ENCODE data around the gene KSR1.
"Not testable (repeated sequence)": the region's sequence is repeated elsewhere in the genome, so short reads cannot be mapped to it uniquely, and the experiment has no call there.

The KSR1 gene

DNA sequence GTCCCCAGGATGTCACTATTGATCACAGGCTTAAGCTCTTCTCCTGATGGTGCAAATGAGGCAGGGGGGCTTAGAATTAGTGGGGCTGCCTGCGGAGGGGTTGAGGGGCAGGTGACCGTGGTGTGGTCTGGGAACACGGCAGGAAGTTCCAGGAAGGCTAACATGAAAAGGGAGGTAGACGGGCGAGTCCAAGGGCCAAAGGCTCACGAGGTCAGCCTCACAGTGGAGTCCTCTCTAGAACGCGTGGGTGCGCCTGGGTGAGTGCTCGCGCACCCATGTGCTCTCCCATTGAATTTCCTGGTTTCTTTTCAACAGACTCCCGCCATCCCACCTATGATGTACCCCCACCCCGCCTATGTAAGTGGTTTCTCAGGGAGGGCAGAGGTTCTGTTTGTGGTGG, 190.0 kb downstream of the KSR1 start:
- no peak for DNase-seq

DNA sequence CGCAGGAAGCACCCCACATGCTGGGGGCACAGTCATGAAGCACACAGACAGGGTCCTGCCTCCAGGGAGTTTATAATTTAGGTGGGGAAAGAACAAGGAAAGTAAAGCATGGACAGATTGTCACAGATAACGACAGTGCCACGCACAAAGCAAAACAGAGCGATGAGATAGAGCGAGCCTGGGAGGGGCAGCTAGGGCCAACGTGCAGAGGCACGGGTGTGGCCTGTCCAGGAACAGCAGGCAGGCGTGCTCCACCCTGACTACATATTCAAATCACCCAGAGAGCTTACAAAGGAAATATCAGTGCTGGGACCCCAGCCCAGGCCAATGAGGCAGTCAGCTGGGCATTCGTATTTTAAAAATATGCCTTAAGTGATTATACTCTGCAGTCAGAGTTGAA, 191.5 kb downstream of the KSR1 start:
- no peak for DNase-seq

DNA sequence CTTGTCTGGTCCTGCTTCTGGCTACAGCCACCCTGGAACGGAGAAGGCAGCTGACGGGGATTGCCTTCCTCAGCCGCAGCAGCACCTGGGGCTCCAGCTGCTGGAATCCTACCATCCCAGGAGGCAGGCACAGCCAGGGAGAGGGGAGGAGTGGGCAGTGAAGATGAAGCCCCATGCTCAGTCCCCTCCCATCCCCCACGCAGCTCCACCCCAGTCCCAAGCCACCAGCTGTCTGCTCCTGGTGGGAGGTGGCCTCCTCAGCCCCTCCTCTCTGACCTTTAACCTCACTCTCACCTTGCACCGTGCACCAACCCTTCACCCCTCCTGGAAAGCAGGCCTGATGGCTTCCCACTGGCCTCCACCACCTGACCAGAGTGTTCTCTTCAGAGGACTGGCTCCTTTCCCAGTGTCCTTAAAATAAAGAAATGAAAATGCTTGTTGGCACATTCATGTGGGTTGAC, 192.9 kb downstream of the KSR1 start:
- not testable (repeated sequence) for DNase-seq

DNA sequence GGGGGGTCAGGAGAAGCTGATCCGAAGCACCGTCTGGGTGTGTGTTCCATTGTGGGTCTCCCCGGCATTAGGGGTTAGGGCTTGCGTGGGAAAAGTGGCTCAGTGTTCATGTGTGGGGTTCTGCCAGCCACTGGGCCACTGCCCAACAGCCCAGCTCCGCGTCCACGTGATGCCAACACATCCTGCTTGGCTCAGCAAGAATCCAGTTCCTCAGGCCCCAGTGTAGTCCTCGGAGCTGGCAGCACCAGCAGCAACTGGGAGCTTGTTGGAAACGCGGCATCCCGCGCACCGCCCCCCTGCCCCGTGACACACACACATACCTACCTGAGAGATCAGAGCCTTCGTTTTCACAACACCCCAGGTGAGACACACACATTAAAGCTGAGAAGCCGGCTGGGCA, 193.7 kb downstream of the KSR1 start:
- DNase-seq = no peak

DNA sequence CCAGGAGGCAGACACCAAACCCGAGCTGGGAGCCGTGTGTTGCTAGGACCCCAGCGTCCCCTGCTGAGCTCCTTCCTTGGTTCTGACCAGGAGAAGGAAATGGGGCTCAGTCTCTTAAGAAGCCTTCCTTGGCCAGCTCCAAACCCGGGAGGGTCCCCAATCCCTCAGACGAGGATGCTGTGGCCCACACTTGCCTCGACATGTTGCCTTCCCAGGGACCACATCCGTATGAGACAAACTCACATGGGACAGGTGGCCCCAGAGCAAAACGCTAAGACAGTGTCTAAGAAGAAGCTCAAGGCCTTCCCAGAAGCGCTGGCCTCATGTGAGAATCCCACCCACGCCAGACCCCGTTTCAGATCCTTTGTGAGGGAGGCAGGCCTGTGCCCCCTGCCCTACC, 194.6 kb downstream of the KSR1 start:
- no peak for DNase-seq

DNA sequence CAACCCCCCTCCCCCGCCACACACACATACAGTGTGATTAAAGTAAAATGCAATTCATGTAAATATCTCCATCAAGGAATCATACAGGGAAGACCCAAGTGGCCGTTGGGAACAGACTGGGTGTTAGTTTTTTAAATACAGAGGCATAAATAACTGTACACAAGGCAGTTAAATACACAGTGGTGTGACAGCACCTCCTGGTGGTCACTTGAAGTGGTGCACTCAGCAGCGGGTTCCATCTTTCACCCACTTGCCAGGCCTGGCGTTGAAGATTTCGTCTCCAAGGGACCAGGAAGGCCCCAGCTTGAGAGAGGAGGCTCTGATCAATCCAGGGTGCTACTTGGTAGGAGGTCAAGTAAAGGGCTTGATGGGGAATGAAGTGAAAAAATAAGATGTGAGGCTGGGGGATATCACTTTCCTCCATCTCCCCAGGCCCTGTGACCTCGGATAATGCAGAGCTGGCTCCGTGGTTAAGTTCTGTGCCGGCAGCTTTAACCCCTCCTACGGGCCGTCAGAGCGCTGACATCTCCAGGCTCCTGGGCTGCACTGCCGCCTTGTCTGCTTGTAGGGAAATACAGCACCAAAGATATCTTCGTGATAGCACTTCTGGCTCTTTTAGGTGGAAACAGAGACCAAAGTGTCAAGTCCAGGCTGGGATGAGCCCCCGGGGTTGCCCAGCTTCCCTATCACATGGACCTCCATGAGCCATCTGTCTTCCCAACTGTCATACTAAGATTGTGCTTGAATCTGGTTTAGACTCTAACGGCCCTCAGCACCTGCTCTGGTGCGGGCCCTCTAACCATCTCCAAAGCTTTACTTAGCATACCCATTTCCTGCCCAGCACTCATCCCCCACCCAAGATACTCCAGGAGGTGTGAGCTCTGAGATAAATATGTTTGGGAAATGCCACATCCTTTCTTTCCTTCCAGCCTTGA, 195.4 kb downstream of the KSR1 start:
- no peak for DNase-seq

DNA sequence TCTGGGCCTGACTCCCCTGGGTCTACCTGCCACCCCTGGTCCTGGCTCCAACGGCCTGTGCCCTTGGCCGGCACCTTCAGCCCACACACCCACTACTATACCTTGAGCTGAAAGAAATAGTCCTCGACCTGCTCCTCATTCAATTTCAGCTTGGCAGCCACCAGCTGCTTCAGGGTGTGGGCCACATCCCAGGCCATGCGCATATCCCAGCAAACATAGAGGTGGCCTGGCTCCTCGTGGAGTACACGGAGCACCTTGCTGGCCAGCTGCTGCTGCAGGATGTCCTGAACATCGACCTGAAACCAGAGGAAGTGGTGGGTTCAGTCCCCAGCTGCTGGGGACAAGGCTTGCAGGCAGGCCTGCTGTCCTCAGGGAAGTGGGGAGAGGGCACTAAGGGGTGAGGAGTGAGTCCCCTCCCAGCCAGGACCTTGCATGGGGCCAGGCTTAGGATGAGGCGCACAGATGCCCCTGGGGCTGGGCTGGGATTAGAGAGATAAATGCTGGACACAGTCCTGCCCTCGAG, 197.3 kb downstream of the KSR1 start:
- not testable (repeated sequence) for DNase-seq

DNA sequence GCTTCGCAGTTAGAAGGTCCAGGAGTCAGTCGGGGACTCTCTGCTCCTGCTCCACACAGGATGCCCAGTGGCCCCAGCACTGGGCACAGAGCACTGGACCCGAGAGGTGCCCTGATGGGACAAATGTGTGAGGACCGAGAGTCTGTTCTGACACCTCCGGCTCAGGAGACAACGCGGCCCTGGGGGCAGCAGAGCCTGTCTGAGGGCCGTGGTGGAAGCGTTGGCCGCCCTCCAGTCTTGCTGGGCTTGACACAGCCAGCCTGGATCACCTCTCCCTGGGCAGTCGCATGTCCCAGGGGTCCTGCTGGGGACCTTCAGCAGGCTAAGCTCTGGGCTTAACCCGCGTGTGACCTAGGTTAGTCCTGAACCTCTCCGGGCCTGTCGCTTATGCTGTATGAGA, 197.9 kb downstream of the KSR1 start:
- no peak for DNase-seq

DNA sequence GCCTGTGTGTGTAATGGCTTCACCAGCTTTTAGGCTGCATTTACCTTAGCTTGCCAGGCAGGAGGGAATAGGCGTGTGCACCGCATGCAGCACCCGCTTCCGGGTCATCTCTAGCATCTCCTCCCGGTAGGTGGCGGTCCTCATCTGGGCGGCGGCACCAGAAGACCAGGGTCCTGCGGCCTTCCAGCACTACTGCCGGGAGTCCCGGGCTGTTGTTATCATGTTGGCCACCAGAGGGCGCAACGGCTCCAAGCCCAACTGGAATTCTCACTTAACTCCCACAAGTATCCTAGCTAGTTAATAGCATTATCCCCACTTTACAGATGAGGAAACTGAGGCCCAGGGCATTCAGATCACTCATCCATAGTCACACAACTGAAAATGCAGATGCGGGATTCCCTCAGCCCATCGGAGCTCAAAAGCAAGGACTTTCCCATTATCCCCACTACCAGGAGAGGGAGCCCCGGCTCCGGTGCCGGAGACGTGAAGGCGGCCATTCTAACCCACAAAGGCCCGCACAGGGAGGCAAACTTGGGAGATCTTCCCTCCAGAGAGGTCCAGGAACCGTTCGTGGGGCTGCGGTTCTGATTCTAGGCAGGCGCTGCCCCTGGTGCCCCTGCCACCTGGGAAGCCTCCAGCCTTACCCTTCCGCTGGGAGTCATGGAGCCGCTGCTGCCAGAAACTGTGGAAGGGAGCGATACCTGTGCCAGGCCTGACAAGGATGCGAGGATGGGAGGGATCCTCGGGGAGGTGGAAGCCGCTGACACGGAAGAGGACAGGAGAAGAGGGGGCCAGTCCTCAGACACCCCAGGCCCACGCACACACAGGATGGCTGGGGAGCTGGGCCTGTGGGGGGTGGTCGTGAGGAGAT, 198.6 kb downstream of the KSR1 start:
- peak; percentile 61 for DNase-seq

DNA sequence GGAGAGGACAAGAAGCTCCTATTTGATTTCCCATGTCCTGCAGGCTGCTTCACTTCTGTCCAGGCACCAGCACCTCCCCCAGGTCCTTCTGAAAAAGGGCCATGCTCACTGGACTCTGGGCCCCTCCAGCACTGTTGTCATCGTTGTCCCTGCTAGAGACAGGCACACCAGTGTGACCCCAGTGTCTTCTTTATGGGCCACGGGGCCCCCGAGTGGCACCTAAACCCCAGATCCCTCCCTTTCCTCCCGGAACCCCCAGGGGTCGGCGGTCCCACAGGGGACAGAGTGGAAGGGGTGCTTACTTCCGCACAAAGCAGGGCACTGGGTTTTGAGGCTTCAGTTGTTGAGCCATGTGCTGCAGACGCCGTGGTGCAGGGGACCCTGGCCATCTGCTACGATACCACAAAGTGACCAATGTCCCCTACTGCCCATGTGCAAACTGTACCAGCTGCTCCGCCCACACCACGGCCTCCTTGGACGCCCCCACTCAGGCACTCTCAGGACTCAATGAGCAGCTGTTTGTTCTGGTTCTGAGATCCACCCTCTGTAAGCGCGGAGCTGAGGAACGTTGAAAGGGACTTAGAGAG, 199.4 kb downstream of the KSR1 start:
- DNase-seq = not testable (repeated sequence)

DNA sequence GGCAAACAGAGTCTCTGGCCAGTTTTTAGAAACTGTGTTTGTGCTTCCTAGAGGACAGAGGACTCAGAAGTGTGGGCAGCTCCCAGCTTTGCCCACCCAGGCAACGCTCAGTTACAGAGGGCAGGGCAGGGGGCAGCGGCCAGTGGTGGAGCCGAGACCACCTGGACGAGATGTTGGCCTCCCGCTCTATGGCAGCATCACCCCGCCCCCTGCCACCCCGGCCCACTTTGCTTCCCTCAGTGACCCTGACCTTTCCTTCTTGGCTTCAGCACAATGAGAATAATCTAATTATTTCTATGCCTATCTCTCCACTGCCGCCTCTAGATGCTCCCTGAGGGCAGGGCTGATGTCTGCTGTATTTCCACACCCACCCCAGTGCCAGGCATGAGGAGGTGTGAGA, 200.4 kb downstream of the KSR1 start:
- DNase-seq = not testable (repeated sequence)

DNA sequence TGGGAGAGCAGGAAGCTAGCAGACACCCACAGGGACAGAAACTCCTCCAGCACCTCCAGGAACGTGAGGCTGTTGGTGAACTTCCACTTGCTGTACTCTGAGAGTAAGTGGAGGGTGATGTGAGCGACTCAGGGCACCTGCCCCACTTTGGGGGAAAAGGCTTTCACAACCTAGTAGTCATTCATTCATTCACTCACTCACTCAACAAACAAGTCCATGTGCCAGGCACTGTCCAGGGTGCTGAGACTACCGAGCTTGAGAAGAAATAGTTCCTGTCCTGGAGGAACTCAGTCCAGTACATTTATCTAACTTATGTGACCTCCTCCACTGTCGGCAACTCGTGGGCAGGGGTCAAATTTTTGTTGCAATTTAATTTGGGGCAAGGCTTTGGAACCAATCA, 201.4 kb downstream of the KSR1 start:
- no peak for DNase-seq

DNA sequence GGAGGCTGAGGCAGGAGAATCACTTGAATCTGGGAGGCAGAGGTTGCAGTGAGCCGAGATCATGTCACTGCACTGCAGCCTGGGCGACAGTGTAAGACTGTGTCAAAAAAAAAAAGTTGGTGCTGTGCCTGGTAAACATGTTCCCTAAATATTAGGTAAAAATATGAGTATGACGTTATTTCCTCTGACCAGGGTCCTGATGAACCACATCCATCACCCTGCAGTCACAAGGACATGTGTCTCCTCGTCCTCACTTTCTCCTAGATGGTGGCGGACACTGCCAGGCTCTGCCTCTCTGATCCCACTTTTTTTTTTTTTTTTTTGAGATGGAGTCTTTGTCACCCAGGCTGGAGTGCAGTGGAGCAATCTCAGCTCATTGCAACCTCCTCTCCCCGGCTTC, 203.4 kb downstream of the KSR1 start:
- DNase-seq = no peak

DNA sequence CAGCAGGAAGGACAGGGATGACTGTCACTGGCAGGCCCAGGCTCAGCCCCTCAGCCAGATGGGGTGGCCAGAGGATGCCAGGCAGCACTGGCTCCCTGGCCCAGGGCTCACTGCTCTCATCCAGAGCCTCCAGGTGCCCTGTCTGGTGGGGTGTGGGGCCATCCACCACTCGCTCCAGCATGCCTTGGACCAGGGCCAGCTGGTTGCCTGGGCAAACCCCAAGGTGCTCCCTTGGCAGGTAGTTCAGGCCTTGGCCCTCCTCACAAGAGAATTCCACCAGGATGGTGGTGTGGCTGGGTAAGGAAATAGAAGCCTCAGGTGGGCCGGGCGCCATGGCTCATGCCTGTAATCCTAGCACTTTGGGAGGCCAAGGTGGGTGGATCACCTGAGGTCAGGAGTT, 204.2 kb downstream of the KSR1 start:
- DNase-seq = no peak

DNA sequence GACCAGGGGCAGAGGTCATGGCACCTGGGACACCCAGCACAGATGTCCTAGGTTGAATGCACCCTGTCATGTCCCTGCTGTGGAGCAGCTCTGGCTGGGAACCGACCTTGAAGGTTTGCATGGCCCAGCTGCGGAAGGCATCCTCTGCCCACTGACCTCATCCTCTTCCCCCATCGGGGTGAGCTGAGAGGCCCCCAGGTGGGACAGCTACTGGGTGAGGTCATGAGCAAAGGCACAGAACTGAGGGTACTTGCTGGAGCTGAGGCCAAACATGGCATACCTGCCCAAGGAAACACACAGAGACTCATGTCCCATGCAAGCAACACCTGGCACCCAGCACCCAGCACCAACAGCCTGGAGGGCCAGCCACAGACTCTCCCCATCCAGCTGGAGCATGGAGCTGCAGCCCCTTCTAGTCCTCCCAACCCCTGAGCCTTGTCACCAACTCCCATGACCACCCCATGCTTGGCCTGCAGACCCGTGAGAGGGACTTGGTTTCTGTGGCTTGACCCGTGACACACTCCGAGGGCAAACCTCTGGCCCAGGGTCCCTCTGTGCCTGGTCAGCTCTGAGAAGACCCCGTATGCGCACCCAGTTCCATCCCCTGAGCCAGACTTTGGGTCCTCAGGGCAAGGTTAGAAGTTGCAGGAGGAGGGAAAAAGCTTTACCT, 207.8 kb downstream of the KSR1 start:
- no peak for DNase-seq

DNA sequence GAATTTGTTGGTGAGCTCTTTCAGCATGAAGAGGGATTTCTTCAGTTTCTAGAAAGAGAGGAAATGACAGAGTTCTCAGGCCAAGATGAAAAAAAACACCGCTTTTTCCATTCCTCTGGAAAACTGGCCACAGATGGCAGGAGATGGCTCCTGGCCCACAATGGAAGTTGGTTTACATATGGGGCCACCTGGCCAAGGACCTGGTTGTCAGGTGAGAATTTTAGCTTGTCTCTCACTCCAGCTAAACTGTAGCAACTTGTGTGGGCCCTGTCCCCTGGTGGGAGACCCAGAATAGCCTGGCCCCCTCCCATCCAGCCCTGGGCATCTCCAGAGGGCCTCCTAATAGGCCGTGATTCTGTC, 208.3 kb downstream of the KSR1 start:
- no peak for DNase-seq

DNA sequence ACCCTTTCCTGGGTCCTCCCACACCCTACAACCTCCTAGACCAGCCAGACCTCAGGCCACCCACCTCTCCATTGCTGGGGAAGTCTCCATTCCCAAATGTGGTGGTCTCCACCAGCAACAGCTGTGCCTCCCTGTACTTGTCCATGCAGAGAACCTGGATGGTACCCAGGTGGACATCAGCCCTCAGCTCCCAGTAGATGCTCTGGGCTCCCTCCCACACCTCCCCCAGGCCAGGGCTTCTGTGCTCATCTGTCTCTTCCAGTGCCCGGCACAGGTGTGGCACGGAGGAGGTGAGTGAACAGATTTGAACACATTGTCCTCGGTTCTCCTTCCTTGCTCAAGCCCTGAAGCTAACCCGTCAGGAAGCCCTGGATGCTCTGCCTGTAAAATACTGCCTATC, 209.3 kb downstream of the KSR1 start:
- no peak for DNase-seq

DNA sequence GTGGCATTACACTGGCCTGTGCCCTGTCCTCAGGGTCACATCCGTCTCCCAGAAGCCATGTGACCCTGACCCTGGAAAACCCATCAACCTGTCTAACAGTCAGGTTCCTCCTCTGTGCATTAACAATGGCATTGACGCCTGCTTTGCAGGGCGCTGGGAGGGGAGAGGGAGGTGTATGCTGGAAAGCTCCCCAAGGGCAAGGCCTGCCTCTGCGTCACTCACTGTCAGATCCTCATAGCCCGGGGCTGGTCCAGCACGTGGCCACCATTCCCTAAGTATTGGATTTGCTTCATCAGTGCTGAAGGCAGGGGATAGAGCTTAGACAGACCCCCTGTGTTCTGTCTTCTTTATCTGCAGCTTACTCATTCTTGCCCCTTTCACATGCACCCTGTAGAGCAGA, 210.0 kb downstream of the KSR1 start:
- not testable (repeated sequence) for DNase-seq

DNA sequence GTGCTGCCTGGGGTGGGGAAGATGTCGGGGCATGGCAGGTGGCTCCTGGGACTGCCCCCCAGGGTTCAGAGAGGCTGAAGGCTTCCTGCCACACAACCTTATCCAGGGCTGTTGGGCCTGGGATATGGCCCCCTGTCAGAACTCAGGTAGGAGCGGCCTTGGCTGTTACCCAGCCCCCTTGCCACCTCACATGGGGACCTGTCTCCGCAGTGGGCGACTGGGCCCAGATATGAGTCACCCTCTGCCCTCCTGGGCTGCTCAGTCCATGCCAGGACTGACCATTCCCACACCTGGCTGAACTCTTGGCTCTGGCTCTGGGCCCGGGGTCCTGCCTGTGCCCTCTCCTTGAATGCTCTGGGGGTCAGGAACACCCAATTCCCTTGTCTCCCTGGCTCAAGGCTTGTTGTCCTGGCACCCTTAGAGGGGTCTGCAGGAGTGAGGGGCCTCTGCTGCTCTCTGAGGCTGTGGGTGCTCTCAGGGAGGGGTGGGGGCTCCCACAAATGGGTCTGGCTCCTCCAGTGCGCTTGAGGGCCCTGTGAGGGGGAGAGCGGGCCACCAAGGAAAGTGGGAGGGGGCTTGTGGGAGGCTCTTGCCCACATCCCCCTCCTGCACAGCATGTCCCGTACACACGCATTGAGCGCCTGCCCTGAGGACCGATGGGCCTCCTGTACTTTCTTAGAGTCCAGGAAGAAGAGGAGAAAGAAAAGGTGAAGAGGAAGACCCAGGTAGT, 210.7 kb downstream of the KSR1 start:
- no peak for DNase-seq

DNA sequence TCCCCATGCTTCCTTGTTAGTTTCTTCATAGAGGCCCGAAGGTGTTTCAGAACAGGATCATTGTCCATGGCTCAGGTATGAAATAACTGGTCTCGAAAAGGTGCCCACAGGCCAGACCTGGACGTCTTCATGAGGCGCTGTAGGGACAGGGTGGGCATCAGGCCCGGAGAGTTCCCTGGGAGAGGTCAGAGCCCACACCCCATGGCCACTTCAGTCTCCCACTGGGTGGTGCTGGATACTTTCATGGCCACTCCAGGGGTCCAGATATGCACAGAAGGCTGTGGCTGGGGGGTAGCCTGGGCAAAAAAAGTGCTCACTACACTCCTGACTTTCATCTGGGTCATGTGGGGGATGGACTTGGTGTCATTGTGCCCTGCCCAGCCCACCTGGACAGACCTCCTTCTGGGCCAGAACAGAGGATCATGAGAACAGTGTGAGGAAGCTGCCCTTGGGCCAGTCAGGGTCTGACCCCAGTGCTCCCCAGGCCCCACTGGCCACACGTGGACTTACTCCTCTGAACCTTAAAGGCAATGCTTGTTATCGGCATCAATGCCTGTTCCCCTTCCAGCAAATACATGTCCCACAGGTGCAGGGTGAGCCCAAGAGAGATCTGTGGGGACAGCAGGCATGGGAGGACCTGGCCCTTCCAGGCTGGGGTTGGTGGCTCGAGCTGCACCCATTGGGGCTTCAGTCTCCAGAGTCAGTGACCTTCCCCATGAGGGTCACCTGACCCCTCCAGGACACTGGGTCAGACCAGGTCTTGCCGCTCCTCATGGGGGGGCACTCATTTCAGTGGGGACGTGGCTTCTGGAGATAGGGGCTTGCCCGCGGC, 211.6 kb downstream of the KSR1 start:
- no peak for DNase-seq

DNA sequence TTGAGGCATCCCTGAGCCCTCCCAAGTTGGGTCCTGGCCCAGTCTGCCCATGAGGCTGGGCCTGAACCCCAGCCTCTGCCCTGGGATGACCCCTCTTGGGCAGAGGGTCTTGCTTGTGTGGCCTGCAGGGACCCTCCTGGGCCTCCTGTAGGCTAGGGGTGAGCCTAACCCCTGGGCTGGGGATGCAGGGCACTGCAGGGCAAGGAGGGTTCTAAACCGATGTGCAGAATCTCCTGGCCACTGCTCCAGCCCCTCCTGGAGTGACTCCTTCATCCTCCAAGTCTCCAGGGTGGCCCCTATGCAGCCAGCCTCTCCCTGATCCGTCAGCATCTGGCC, 212.2 kb downstream of the KSR1 start:
- no peak for DNase-seq
